K562 (cell line): ENCODE data around the gene MET. TPM values are rescaled to one million over a fixed set of nuclear protein-coding genes. Genes with fewer than 3 reads are reported as not detected.

Source experiments
- BACH1 ChIP-seq: fragments of 200-800 bp; sonication (Bioruptor generic); IDR thresholded peaks from 2 replicates; pipeline ENCODE4 v1.6.1; 2016; ENCODE audit warnings: missing genetic modification characterization, missing compliant biosample characterization
- BCL6 ChIP-seq: fragments of 250-450 bp; sonication (Bioruptor Pico); IDR thresholded peaks from 2 replicates; pipeline ENCODE4 v1.4.0; 2020
- BCLAF1 ChIP-seq, 2 experiments: fragments of 450-650 bp in 1 of 2; IDR thresholded peaks; 2 replicates each; pipeline ENCODE4 v1.6.1; 2011 to 2017; ENCODE audit warnings: low read depth in 2 of 2, antibody characterized with exemption in 1 of 2, borderline replicate concordance in 1 of 2, low read length in 1 of 2, mild to moderate bottlenecking in 1 of 2, mixed read lengths in 1 of 2; ENCODE audit not compliant: control insufficient read depth in 1 of 2
- CHCHD3 ChIP-seq: fragments of 250-450 bp; sonication (Bioruptor Pico); IDR thresholded peaks from 2 replicates; pipeline ENCODE4 v2.1.2; 2022; ENCODE audit warnings: mild to moderate bottlenecking
- CTCF ChIP-seq, 3 experiments: IDR thresholded peaks in 2 of 3; conservative IDR thresholded peaks in 1 of 3; 2 replicates each; pipeline ENCODE4 v1.5.1; 2011 to 2012; ENCODE audit warnings: low read length in 3 of 3, mild to moderate bottlenecking in 3 of 3, control low read depth in 2 of 3, improper control_type of control experiment in 1 of 3, inconsistent platforms in 1 of 3, low read depth in 1 of 3, mixed read lengths in 1 of 3, moderate library complexity in 1 of 3; ENCODE audit not compliant: insufficient read depth in 2 of 3
- GTF3C2 ChIP-seq: IDR thresholded peaks from 3 replicates; pipeline ENCODE4 v1.6.1; 2011; ENCODE audit warnings: borderline replicate concordance, mild to moderate bottlenecking, moderate library complexity; ENCODE audit not compliant: insufficient read length; ENCODE audit errors: extremely low read depth
- MLX ChIP-seq, 2 experiments: fragments of 450-650 bp in 1 of 2; sonication (generic) in 1 of 2; formaldehyde crosslinking; conservative IDR thresholded peaks; 2 replicates each; pipeline versions ENCODE4 v1.4.0 to v1.8.1; 2020 to 2022; ENCODE audit warnings: mild to moderate bottlenecking in 1 of 2, missing genetic modification reagents in 1 of 2
- OTX1 ChIP-seq: fragments of 450-650 bp; formaldehyde crosslinking; IDR thresholded peaks from 2 replicates; pipeline ENCODE4 v1.4.0; 2022; ENCODE audit warnings: mild to moderate bottlenecking
- PCBP1 ChIP-seq: fragments of 200-400 bp; formaldehyde crosslinking; IDR thresholded peaks from 2 replicates; pipeline ENCODE4 v1.6.1; 2018; ENCODE audit warnings: mild to moderate bottlenecking, low read depth, low read length; ENCODE audit not compliant: poor library complexity, severe bottlenecking
- POLR2H ChIP-seq: IDR thresholded peaks from 2 replicates; pipeline ENCODE4 v1.6.1; 2016; ENCODE audit warnings: missing genetic modification characterization, low read depth, mild to moderate bottlenecking, control low read depth, missing compliant biosample characterization, moderate library complexity
- SETDB1 ChIP-seq: IDR thresholded peaks from one replicate; pipeline ENCODE4 v1.6.1; 2012; ENCODE audit warnings: low read length, control low read depth, inconsistent platforms
- STAG1 ChIP-seq: sonication (generic); formaldehyde crosslinking; IDR thresholded peaks from 2 replicates; pipeline ENCODE4 v1.5.0; 2020; ENCODE audit warnings: missing genetic modification reagents, borderline replicate concordance
- THRA ChIP-seq: fragments of 450-650 bp; IDR thresholded peaks from 2 replicates; pipeline ENCODE4 v1.6.1; 2017; ENCODE audit warnings: mild to moderate bottlenecking, moderate library complexity
- TRIM24 ChIP-seq, 2 experiments: fragments of 450-650 bp; IDR thresholded peaks; 2 replicates each; pipeline ENCODE4 v1.6.1; 2016
- ZFPM2 ChIP-seq: fragments of 250-450 bp; sonication (Bioruptor Pico); IDR thresholded peaks from 2 replicates; pipeline ENCODE4 v1.5.1; 2022; ENCODE audit warnings: mild to moderate bottlenecking
- ZNF384 ChIP-seq: IDR thresholded peaks from 2 replicates; pipeline ENCODE4 v1.6.1; 2012; ENCODE audit warnings: low read depth, low read length, improper control_type of control experiment
- polyA plus RNA-seq, 8 experiments: library from polyadenylated mRNA; depleted of rRNA in 4 of 8; stranded (reverse) in 5 of 8; unstranded in 3 of 8; fragments of >200 nt; fragmentation: Nextera tagmentation in 2 of 8; fragmentation: Illumina TruSeq in 1 of 8; extraction: Ambion mirVana in 2 of 8; extraction: Trizol in 1 of 8; gene quantifications; 2 replicates each; pipeline versions ENCODE4 v1.2.1 to v1.2.3, GENCODE V29; 2011 to 2014; ENCODE audit warnings: inconsistent platforms in 1 of 8, missing spikeins in 1 of 8
- total RNA-seq, 7 experiments: library from RNA; depleted of rRNA in 6 of 7; stranded (reverse); fragments of >200 nt in 6 of 7; fragmentation: Illumina TruSeq in 2 of 7; extraction: Trizol in 2 of 7; gene quantifications; 2 replicates each; pipeline versions ENCODE4 v1.2.1 to v1.2.3, GENCODE V29; 2011 to 2021; ENCODE audit warnings: low replicate concordance in 1 of 7

MET gene
- total and polyA plus RNA-seq, 9 of the 15 experiments (the other 6 are each of a cell fraction or from before 2014, with no cell fraction given), result 0.84 to 2.4 (median 1.1) TPM

- TF ChIP-seq BCLAF1 (IDR thresholded peaks at IDR 0.05; ENCODE audit: borderline replicate concordance in 1 of 2, control insufficient read depth in 1 of 2, low read depth in 2 of 2, low read length in 1 of 2), result no peak
- no peak for TF ChIP-seq PCBP1
- TF ChIP-seq MLX (CRISPR knock-in tag; conservative IDR thresholded peaks at IDR 0.05), result no peak
- TF ChIP-seq GTF3C2, result no peak
- TF ChIP-seq STAG1, result peak; percentile 61; the same call in 1 of the 2 replicates
- TF ChIP-seq BCL6, result no peak
- no peak for TF ChIP-seq OTX1 (CRISPR knock-in tag)
- TF ChIP-seq POLR2H (tag), result no peak
- TF ChIP-seq TRIM24 (IDR thresholded peaks at IDR 0.05), result no peak
- TF ChIP-seq CHCHD3, result no peak
- TF ChIP-seq SETDB1, result no peak
- no peak for TF ChIP-seq ZFPM2
- TF ChIP-seq BACH1 (tag), result no peak
- no peak for TF ChIP-seq THRA
- no peak for TF ChIP-seq ZNF384
- peak; percentile 68 to 83 (median 74) for TF ChIP-seq CTCF (IDR thresholded peaks at IDR 0.05 in 2 of 3, conservative IDR thresholded peaks at IDR 0.05 in 1 of 3; ENCODE audit: insufficient read depth in 2 of 3, low read depth in 1 of 3, low read length in 3 of 3)
Measured at GRCh38 chr7:116671681-116672595, at the start of gene MET (continued).
